ENCODE measurements around the gene ZNF483. TPM values are rescaled to one million over a fixed set of nuclear protein-coding genes. Genes with fewer than 3 reads are reported as not detected.
"Not testable (repeated sequence)": the region's sequence is repeated elsewhere in the genome, so short reads cannot be mapped to it uniquely, and the experiment has no call there.

The ZNF483 gene
- polyA plus RNA-seq, 1 donor: 3.9 TPM

DNA sequence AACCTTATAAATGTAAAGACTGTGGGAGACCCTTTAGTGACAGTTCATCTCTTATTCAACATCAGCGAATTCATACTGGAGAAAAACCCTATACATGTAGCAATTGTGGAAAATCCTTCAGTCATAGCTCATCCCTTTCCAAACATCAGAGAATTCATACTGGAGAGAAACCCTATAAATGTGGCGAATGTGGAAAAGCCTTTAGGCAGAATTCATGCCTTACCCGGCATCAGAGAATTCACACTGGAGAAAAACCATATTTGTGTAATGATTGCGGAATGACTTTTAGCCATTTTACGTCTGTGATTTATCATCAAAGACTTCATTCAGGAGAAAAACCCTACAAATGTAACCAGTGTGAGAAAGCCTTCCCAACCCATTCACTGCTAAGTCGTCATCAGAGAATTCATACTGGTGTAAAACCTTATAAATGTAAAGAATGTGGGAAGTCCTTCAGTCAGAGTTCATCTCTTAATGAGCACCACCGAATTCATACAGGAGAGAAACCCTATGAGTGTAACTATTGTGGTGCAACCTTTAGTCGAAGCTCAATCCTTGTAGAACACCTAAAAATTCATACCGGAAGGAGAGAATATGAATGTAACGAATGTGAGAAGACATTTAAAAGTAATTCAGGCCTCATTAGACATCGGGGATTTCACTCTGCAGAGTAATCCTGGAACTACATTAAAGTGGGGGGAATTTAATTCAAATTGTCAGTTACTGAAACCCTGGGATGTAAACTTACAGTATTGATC, 17.7 kb downstream of the ZNF483 start:
- no peak for DNase-seq

DNA sequence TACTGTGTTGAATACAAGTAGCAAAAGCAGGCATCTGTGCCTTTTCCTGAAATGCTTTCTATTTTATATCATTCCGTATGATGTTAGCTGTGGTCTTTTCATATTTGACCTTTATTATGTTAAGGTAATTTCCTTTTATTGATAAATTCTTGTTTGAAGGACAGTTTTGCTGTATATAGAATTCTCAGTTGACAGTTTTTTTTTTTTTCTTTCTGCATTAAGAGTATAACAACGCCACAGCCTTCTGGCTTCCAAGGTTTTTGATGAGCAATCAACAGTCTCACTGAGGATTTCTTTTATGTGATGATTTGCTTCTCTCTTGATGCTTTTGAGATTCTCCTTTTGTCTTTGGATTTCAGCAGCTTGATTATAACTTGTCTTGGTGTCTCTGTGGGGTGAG, 23.6 kb downstream of the ZNF483 start:
- DNase-seq: no peak

DNA sequence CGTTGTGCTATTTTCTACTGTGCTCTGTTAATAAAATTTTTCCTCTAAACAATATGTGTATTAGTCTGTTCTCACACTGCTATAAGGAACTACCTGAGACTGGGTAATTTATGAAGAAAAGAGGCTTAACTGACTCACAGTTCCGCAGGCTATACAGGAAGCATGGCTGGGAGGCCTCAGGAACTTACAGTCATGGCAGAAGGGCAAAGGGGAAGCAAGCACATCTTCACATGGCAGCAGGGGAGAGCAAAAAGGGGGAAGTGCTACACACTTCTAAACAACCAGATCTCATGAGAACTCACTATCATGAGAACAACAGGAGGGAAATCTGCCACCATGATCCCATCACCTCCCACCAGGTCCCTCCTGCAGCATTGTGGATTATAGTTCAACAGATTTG, 30.4 kb downstream of the ZNF483 start:
- not testable (repeated sequence) for DNase-seq

DNA sequence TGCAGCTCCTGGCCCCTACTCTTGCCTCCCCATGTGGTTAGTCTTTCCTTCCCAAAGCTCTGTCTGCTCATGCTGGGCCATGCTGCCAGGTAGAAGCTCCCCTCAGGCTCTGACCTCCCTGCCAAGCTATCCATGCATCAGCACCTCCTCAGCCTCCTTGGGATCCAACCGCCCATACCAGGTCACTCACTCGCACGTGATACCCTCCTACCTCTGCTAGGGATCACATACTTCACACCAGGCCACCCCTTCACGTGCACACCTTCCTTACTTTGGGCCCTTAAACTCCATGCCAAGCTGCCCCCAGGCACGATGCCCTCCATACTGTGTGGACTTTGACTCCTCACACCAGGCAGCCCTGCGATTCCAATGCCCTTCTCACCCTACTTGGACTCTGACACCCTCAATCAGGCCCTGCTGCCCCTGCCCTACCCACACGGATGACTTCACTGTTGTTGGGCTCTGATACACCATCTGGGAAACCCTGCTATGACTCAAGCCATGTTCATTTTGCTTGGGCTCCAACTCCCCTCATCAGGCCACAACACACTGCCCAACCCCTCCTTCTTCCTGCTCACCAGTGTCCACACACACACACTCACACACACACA, 34.1 kb downstream of the ZNF483 start:
- DNase-seq: no peak

DNA sequence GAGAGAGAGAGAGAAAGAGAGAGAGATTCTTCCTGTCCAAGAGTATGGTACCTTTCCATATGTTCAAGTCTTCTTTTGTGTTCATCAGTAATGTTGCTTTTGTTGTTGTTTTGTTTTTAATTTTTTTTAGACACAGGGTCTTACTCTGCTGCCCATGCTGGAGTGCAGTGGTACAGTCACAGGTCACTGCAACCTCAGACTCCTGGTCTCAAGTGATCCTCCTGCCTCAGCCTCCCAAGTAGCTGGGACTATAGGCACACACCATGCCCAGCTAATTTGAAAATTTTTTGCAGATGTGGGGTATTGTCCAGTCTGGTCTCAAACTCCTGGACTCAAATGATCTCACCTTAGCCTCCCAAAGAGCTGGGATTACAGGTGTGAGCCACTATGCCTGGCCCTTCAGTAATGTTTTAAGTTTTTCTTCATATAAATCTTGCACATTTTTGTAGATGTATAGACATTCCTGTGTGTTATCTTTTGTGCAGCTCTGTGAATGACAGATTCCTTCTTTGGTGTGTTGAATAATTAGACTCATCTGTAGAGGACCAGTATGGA, 36.3 kb downstream of the ZNF483 start:
- DNase-seq: no peak

DNA sequence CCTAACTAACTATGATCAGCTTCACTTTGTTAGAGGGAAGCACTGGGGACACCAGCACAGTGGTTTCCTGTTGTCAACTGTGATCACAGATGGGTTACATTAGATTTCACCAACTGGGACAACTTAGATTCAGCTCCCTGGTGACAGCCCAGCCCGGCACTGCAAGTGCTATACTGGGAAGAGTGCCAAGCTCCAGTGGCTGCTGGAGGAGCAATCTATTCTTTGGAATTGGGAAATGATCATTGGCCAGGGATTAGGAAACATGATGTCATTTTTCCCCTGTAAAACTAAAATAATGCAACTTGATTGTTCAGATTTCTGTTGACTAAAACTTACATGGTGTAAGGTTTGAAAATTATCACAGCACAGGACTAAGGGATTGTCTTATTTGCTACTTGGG, 41.3 kb downstream of the ZNF483 start:
- DNase-seq: no peak

DNA sequence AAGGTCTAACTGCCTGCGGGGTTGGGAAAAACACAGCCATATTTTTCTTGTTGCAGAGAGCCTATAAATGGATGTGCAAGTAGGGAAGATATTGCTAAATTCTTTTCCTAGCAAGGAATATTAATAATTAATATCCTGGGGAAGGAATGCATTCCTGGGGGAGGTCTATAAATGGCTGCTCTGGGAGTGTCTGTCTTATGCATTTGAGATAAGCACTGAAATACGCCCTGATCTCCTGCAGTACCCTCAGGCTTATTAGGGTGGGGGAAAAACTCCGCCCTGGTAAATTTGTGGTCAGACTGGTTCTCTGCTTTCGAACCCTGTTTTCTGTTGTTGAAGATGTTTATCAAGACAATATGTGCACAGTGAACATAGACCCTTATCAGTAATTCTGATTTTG, 43.1 kb downstream of the ZNF483 start:
- DNase-seq: not testable (repeated sequence)

DNA sequence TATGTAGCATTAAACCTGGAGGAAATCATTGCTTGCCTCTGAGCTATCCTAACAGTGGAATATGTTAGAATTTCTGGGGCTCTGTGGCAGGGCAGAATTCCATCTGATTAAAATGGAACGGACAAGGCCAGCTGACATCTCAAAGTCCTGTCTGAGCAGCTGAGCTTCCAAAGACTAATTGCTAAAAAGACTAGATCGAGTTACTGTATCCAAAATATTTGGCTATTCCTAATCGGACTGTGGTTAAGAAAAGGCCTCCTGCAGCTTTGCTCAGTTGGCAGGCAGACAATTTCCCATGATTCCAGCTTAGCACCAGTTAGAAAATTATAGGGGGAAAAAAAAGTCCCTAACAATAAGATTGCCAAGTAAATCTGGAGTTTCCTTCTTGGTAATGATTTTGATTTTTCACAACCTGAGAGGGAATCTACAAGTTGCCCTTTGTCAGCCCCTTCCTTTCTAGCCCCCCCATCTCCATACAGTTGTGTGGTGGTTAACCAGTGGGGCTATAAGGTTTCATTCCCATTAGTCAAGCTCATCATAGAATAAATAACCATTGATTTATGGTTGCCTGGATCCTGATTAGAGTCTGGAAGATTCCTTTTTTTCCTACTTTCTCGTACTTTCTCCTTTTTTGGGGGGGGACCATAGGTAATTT, 48.1 kb downstream of the ZNF483 start:
- peak; percentile 3 for DNase-seq

DNA sequence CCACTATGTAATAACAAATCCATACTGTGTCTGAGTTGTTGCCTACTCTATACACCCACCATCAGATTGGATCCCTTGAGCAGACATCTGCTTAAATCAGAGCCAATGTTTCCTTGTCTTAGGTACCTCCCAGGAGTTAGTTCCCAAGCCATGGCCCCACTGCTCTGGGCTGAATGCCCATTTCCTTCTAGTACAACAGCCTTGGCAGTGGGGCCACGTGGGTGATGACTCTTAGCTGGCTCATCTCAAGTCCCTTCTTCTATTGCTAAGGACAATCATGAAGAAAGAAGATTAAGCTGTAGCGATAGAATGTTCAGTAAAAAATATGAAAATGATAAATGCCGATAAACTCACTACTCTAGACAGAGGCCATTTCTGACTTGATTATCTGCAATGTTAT, 57.9 kb downstream of the ZNF483 start:
- no peak for DNase-seq

DNA sequence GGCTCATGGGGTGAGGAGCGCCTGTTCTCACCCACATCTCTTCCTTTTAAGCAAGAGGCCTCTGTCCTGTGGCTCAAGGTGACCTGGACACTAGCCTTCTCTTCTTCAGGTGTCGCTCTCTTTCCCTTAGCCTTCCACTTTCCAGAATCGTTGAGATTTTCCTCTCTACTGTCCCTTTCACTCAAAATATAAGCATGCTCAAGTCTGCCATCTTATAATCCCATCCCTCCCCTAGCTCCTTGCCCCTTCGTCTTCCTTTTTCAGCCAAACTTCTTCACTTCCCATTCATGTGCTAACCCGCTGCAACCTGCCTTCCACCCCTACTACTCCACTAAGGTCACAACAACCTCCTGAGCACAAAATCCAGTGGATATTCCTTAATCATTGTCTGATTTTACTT, 61.4 kb downstream of the ZNF483 start:
- DNase-seq: no peak

DNA sequence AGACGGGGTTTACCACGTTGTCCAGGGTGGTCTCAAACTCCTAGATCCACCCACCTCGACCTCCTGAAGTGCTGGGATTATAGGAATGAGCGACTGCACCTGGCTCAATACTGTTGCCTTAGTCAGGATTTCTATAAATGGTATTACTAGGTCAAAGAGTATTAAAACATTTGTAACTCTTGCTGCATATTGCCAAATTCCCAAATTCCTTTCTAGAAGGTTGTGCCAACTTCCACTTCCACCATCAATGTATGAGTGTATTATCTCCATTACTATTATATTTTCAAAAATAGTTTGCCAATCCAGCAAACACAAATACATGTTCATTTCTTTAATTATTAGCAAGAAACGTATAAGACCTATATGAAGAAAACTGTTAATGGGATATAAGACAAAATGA, 63.9 kb downstream of the ZNF483 start:
- DNase-seq: no peak

DNA sequence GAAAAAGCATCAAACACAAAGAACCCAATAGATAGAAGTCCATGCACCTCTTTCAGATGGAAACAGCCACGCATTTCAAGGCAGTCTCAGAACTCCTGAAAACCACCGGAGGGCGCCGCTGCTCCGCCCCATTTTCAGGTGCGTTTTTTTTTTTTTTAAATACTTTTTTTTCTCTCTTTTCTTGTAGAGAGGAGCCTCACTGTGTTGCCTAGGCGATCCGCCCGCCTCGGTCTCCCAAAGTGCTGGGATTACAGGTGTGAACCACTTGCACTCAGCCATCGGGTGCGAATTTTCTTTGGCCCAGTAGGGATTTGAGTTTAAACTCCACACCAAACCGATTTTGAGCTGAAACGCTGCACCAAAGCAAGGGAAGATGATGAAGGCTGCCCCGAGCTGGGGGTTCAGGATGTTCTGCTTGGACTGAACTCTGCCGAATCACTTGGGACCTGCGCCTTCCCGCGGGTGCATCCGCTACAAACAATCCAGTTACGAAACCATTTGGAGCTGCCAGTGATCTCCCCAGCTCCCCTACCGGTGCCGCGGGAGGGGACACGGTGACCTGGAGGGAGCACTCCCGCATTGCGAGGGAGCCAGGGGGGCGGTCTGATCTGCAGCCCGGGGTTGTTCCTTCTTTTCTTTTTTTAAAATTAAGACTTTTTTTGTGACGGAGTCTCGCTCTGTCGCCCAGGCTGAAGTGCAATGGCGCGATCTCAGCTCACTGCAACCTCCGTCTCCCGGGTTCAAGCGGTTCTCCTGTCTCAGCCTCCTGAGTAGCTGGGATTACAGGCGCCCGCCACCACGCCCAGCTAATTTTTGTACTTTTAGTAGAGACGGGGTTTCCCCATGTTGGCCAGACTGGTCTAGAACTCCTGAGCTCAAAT, 73.1 kb downstream of the ZNF483 start:
- peak; percentile 79 for DNase-seq

DNA sequence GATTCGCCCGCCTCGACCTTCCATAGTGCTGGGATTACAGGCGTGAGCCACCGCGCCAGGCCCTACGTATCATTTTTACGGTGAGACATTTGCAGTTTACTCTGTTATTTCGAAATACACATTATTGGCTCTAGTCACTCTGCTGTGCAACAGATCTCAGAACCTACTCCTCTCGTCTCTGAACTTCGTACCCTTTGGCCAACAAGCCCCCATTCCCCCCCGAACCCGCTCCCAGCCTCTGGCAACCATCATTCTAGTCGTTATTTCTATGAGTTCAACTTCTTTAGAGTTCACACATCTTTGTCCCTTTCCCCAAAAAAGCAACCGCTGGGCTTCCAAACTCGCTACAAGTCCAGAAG, 73.7 kb downstream of the ZNF483 start:
- DNase-seq: no peak

DNA sequence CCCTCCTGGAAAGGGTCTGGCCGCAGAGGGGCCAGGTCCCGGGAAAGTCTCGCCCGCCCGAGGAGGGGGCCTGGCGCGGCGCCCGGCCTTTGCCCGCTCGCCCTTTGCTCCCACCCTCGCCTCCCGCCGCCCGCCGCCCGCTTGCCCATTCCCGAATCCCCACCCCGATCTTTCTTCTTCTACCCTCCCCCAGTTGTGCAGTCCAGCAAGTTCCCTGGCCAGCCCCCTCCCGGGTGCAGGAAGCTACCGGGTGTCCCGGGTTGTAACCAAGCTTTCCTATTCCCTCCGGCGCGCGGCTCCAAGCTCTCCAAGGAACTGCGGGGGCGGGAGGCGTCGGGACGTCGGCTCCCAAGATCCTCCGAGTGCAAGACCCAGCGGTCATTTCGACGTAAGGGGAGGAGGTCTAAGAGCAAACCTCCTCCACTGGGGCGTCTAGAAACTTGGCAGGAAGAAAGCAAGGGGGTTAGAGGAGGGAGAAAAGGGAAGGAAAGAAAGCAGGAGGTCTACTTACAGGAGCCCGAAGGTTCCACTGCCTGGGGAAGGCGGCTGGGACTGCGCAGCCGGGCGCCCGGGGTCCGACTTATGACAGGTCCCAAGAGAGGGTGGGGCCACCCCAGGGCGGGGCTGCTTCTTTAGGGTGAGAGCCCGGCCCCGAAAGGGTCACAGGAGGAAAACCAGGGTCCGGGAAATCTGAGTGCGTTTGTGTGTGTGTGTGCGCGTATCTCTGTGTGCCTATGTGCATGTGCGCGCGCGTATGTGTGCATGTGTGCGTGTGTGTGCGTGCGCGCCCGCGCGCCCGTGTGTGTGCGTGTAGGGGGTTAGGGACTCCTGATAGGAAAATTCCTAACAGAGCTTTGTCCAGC, 74.3 kb downstream of the ZNF483 start, which contains the start of gene PTGR1:
Gene PTGR1, minus strand, starts transcription at position 556 of the 863 bp plus-strand sequence. CDS start 2,225 bp downstream, outside the sequence.
- DNase-seq: peak; percentile 89

DNA sequence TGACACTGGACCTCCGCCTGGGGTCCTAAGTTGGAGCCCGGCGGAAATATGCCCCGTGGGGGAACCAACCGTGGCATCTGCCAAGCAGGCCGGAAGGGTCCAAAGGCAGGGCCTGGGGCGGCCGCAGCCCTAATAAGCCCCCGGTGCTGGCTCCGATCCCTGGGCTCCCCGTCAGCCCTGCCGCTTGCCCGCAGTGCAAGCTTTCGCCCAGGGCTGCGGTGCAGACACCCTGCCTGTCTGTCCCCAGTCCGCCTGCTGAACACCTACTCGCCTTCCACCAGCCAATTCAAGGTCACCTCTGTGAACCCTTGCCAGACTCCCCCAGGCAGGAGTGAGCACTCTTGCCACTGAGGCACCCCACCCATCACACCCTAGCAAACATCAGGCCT, 75.0 kb downstream of the ZNF483 start:
- no peak for DNase-seq

DNA sequence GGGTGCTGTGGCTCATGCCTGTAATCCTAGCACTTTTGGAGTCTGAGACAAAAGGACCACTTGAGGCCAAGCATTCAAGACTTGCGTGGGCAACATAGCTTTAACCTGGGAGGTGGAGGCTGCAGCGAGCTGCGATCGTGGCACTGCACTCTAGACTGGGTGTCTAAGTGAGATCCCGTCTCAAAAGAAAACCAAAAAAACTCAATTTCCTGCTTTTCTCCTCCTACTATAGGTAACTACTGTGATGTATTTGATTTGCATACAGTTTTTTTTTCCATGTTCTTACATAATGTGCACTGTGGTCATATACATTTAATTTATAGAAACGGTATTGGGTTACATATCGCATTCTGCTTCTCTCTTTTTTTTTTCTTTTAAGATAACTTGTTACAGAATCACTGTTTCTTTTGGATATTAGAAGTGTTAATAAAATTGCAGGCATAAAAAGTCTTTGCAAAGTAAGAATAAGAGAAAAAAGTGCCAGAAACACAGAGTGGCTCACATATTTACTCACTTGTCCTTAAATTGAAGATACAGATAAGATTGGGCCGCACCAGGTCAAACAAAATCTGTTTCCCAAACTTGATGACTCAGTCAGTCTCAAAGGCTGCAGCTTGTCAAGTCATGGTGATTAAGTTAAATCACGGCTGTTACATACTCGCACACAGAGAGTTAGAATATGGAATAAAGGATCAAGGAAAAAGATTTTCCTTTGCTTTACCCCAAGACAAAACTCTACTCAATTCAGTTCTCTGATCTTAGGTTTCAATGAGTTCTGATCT, 76.4 kb downstream of the ZNF483 start:
- no peak for DNase-seq

DNA sequence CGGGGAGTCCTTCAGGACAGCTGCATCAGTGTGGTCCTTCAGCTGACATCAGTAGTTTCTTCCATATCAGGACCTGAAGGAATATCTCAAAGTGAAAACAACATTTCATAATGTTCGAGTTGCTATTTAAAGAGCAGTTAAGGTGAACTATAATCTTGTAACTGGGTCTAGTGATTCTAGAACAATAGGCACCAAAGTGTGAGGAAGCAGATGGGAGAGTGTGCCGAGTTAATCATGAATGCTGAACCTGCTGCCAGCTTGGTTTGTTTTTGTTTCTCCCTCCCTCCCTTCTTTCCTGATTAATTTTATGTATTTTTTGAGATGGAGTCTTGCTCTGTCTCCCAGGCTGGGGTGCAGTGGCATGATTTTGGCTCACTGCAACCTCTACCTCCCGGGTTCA, 78.1 kb downstream of the ZNF483 start:
- no peak for DNase-seq

DNA sequence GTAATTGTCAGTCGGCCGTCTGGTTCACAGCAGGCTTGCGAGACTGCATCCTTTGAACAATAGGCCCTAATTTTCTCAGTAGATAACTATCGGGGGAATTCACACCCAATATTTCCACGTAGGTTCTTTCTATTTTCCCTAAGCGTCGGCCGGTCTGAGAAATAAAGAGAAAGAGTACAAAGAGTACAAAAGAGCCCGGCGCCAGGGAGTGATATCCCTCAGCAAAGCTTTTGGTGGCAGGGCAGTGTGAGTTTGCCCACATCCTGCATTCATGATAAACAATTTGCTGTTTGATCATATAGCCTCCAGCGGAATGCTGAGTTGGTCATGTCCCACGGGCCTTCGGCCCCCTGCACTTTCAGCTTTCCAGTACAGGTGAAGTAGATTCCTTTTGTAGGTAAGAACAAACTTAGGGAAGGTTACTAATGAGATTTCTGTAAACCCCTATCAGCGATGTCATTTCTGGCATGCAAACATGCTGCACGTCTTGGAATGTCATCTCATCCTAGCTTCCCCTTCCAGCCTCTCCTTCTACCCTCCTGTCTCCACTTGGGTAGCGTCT, 79.2 kb downstream of the ZNF483 start:
- DNase-seq: no peak

DNA sequence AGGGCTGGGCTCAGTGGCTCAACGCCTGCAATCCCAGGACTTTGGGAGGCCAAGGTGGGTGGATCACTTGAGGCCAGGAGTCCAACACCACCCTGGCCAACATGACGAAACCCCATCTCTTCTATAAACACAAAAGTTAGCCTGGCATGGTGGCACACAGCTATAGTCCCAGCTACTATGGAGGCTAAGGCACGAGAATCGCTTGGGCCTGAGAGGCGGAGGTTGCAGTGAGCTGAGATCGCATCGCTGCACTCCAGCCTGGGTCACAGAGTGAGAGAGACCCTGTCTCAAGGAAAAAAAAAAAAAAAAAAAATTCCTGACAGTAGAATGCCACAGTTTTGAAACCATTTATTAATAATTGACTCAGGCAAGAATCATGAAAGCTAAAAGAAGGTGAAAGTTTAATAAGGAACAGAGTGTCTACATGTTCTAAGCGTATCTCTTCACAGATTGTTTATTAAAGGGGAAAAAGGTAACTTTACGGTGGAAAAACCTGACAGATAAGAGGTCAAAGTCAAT, 80.1 kb downstream of the ZNF483 start:
- DNase-seq: no peak

DNA sequence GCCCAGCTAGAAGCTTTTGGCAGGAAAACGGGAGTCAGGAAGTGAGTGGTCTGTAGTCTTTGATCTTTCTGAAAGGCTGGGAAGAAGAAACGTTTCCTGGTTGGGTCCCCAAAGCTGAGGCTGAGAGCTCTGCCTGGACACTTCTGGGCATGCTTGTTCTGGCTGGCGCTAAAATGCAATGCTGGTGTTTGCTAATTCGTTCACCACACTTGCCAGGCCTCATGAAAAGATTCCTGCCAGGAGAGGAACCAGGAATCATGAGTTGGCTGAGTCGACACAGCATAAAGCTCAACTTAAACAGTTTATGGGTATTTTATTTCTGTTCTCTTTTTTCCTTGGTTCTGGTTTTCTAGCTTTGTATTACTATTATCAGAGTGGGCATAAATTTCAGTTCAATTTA, 85.2 kb downstream of the ZNF483 start:
- no peak for DNase-seq

Measured in left kidney (tissue), 2 donors.